Stimulated activated CD4-positive, alpha-beta T cell treated with anti-CD3 and anti-CD28 coated beads, Interleukin-4, amount 100 ng/mL, for 1 hour (primary cell): ENCODE data around the gene MRPL22.
"Not testable (repeated sequence)": the region's sequence is repeated elsewhere in the genome, so short reads cannot be mapped to it uniquely, and the experiment has no call there.

Experiments
- DNase-seq: peaks from one replicate; pipeline ENCODE4 v3.0.0-alpha.2; 2020

Gene MRPL22

DNA sequence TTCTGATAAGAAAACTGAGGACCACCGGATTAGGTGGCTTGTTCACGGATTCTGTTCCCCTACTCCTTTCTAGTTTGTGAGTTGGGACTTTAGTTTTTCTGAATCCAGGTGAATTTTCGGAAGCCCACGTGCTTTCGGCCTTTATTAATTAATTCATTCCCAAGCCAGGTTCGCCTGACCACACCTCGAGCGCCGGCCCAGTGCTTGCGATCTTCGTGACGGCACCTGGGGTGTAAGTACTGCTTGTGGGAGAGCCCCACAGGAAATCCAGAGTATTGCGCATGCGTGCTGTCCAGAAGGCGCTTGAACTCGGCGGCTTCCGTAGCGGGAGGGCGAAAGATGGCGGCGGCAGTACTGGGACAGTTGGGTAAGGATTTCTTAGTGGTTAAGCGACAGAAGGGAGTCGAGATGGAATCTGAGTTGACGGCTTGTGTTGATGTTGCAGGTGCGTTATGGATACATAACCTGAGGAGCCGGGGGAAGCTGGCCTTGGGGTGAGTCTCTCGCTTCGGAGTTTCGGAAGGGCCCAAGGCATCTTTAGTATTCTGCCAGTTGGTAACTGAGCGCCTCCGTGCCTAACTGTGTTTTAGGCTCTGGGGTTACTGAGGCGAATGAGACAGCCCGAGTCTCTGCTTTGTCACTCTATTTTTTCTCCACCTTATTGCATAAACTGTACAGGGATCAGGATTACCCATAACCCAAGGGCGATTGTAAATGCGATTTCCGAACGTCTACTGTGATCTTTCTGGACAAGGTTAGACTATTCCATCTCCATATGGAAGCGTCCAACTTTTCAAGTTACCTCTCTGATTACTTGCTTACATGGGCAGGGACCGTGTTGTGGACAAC, at the start of gene MRPL22:
TSS of gene MRPL22 (plus strand) at position 302 of the 849 bp plus-strand sequence. CDS start at position 340, 38 bp downstream.
- peak; percentile 93 for DNase-seq

GRCh38 chr5:154892369-154892771, 48.5 kb upstream of the MRPL22 start:
- no peak for DNase-seq

GRCh38 chr5:154893381-154893780, 47.5 kb upstream of the MRPL22 start:
- no peak for DNase-seq

DNA sequence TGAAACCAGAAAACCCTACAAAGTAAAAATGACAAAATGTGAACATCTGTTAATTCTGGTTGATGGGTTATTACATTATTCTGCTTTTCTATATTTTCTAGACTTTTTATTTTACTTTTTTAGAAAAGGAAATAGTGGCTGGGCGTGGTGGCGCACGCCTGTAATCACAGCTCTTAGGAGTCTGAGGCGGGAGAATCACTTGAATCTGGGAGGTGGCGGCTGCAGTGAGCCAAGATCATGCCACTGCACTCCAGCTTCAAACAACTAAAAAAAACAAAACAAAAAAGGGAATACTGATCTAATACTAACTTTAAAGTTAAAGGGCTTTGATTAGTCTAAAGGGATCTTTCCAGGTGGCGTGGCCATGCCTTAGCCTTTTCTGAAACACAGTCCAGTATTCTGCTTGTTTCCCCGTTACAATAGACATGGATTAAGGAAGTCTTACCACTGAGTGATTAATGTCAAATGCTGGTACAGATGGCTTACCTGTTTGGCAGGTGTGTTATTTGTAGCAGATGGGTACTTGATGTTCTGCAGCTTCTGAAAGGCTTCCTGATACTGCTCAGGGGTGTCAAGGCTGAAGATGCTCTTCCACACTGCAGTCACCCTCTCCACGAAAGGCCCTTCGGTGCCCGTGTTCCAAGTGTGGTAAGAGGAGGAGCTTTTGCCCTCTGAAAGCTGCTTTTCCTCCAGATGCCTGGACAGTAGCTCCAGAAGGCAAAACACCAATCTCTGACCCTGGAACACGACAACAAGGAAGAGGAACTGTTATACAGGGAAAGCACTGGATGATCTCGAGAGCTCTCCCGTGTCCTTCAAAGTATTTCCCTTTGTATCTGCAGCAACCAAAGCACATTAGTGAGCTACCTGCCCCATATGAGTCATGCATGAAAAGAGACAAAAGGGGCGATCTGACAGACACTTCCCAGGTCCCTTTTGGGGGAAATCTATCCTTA, 45.0 kb upstream of the MRPL22 start:
- no peak for DNase-seq

- DNase-seq = no peak
Measured at GRCh38 chr5:154896562-154897165, 44.2 kb upstream of the MRPL22 start.

DNA sequence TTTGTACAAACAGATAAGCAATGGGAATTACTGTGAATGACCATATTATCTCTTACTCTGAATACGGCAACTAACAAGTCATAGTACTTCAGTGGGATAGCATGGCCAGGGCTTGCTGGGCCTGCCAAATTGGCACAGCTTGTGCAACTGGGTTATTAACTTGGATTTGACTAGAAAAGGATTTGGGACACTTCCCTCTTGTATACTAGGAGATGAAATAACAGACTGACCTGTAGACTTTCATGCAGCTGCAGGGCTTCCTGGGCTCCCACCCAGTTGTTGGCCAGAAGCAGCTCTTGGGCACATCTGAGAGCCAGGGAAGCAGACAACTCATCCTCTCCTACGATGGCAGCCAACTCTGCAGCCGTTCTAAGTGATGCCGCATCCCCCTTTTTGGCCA, 42.7 kb upstream of the MRPL22 start:
- no peak for DNase-seq

- no peak for DNase-seq
Measured at GRCh38 chr5:154899151-154899816, 41.6 kb upstream of the MRPL22 start.

GRCh38 chr5:154900066-154900465, 40.8 kb upstream of the MRPL22 start:
- no peak for DNase-seq

DNA sequence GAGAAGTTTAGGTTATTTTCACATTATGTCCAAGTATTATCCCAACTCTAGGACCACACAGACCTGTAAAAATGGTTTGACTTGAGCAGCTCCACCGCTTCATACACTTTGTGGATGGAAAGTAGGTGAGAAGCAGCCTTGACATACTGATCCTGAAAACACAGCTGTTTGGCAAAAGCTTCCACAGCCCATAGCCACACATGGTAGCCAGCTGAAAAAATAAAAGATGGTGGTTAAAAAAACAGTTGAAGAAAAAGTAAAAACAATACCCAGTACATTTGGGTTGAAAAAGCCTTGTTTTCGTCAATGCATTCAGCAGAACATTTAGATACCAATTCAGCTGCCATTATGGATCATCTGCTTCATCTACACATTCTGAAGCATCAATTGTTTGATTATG, 39.6 kb upstream of the MRPL22 start:
- DNase-seq = no peak

DNA sequence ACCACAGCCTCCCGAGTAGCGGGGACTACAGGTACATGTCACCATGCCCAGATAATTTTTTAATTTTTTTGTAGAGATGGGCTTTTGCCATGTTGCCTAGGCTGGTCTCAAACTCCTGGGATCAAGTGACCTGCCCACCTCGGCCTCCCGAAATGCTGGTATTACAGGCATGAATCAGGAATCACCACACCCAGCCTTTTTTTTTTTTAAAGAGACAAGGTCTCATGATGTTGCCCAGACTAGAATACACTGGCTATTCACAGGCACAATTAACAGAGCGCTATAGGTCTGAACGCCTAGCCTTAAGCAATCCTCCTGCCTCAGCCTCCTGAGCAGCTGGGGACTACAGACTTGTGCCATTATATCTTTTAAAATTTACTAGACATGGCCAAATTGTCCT, 39.0 kb upstream of the MRPL22 start:
- no peak for DNase-seq

DNA sequence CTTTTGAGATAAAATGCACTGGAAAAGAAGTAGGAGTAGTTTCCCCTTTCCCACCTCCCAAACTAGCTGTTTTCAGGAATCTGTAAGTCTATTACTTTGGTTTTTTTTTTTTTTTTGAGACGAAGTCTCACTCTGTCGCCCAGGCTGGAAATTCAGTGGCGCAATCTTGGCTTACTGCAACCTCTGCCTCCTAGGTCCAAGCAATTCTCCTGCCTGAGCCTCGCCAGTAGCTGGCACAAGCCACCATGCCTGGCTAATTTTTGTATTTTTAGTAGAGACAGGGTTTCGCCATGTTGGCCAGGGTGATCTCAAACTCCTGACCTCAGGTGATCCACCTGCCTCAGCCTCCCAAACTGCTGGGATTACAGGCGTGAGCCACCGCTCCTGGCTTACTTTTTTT, 35.3 kb upstream of the MRPL22 start:
- not testable (repeated sequence) for DNase-seq

GRCh38 chr5:154916874-154917273, 24.0 kb upstream of the MRPL22 start:
- no peak for DNase-seq

GRCh38 chr5:154917757-154918156, 23.1 kb upstream of the MRPL22 start:
- no peak for DNase-seq

DNA sequence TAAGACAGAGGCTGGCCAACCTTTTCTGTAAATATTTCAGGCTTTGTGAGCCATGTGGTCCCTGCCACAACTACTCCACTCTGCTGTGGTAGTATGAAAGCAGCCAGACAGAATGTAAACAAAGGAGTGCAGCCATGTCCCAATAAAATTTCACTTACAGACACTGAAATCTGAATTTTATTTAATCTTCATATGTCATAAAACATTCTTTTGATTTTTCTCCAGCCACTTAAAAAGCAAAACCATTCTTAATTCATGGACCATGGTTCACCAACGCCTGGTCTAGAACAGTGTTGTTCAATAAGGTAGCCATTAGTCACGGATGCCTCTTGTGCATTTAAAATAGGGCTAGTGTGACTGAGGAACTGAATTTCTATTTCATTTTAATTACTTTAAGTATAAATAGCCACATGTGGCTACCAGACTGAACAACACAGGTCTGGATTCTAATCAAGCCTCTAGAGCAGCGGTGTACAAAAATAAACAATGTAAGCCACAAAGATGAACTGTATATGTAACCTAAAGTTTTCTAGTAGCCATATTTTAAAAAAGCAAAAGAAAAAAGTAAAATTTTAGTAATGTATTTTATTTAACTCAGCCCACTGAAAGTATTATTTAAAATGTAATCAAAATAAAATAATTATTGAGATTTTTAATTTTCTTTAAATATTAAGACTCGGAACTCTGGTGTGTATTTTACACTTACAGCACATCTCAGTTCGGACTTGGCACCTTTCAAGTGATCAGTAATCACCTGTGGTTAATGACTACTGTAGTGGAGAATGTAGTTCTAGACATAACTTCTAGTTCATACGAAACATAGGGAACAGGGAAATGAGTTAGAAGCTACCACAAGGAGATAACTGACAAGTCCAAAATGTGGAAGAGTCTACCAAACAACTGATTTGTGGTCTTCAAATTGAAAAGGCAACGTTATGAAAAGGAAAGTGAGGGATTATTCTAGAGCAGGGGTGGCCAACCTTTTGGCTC, 17.1 kb upstream of the MRPL22 start:
- no peak for DNase-seq

GRCh38 chr5:154933537-154933936, 7.3 kb upstream of the MRPL22 start:
- DNase-seq = no peak

GRCh38 chr5:154934881-154935280, 6.0 kb upstream of the MRPL22 start:
- no peak for DNase-seq

- no peak for DNase-seq
Measured at GRCh38 chr5:154937186-154937717, 3.6 kb upstream of the MRPL22 start.

GRCh38 chr5:154937718-154938466, 3.0 kb upstream of the MRPL22 start, which contains the start of gene GEMIN5:
Gene GEMIN5 (minus strand): TSS chr5:154938211. CDS start chr5:154938133, 78 bp downstream.
- DNase-seq = peak; percentile 85

GRCh38 chr5:154939387-154939786, 1.5 kb upstream of the MRPL22 start:
- not testable (repeated sequence) for DNase-seq

- DNase-seq = no peak
Measured at GRCh38 chr5:154940375-154940771, 500 bp upstream of the MRPL22 start.
